Stimulated activated CD4-positive, alpha-beta T cell treated with anti-CD3 and anti-CD28 coated beads, Interleukin-15, amount 100 ng/mL, for 24 hours (primary cell): ENCODE data around the gene MED13L.

Source experiments
- DNase-seq: peaks from one replicate; pipeline ENCODE4 v3.0.0-alpha.2; 2020

Gene MED13L

GRCh38 chr12:115930336-115930735 is 347.2 kb downstream of the MED13L start:
- no peak for DNase-seq

- DNase-seq: no peak
Measured at GRCh38 chr12:115926037-115926670, 351.3 kb downstream of the MED13L start.

GRCh38 chr12:115923851-115924250 is 353.6 kb downstream of the MED13L start:
- no peak for DNase-seq

- DNase-seq: no peak
Measured at GRCh38 chr12:115922952-115923564, 354.4 kb downstream of the MED13L start.

- DNase-seq: no peak
Measured at GRCh38 chr12:115920395-115921183, 356.9 kb downstream of the MED13L start.

- no peak for DNase-seq
Measured at GRCh38 chr12:115918763-115919162, 358.7 kb downstream of the MED13L start.

GRCh38 chr12:115916910-115917668 is 360.4 kb downstream of the MED13L start:
- DNase-seq: peak; percentile 74

- no peak for DNase-seq
Measured at GRCh38 chr12:115914122-115914521, 363.4 kb downstream of the MED13L start.

GRCh38 chr12:115912440-115912839 is 365.1 kb downstream of the MED13L start:
- DNase-seq: no peak

GRCh38 chr12:115911360-115911759 is 366.1 kb downstream of the MED13L start:
- DNase-seq: no peak

GRCh38 chr12:115910057-115910456 is 367.4 kb downstream of the MED13L start:
- DNase-seq: no peak
